Gastrocnemius medialis (tissue), 4 donors: ENCODE measurements around the gene ATXN1. TPM values are rescaled to one million over a fixed set of nuclear protein-coding genes. Genes with fewer than 3 reads are reported as not detected.
A peak's percentile ranks its signal among the peaks of the same experiment; 100 is the strongest.

Experiments used
- ATAC-seq, 2 donors: fragments of 150-250 bp; one replicate each; pipeline ENCODE4 v1.9.1; 2016
- DNase-seq, 2 donors: peaks; one replicate each; pipeline ENCODE4 v3.0.0-alpha.2; 2019
- H3K27ac ChIP-seq, 4 donors: fragments of 200-600 bp; sonication (generic); 1 replicate in 1 of 4; 2 replicates in 3 of 4; pipeline ENCODE4 v1.5.1; 2016 to 2018; ENCODE audit warnings: mild to moderate bottlenecking in 2 of 4, moderate library complexity in 1 of 4
- H3K27me3 ChIP-seq, 3 donors: fragments of 200-600 bp; sonication (generic) in 2 of 3; 1 replicate in 1 of 3; 2 replicates in 2 of 3; pipeline versions ENCODE4 v1.5.1 to v1.6.0; 2016 to 2019; ENCODE audit warnings: mild to moderate bottlenecking in 1 of 3, moderate library complexity in 1 of 3
- H3K36me3 ChIP-seq, 2 donors: fragments of 200-600 bp; sonication (generic) in 1 of 2; one replicate each; pipeline ENCODE4 v1.5.1; 2017 to 2018
- H3K4me1 ChIP-seq, 2 donors: fragments of 200-600 bp; sonication (generic) in 1 of 2; one replicate each; pipeline ENCODE4 v1.5.1; 2016 to 2017; ENCODE audit warnings: mild to moderate bottlenecking in 2 of 2
- H3K4me3 ChIP-seq, 4 donors: fragments of 200-600 bp; sonication (generic) in 3 of 4; 1 replicate in 1 of 4; 2 replicates in 3 of 4; pipeline ENCODE4 v1.5.1; 2016 to 2019; ENCODE audit warnings: mild to moderate bottlenecking in 2 of 4
- H3K9me3 ChIP-seq, 3 donors: fragments of 200-600 bp; sonication (generic) in 2 of 3; 1 replicate in 1 of 3; 2 replicates in 2 of 3; pipeline ENCODE4 v1.5.1; 2016 to 2019
- CTCF ChIP-seq, 5 experiments: fragments of 450-650 bp in 3 of 5; fragments of 200-600 bp in 2 of 5; sonication (generic) in 2 of 5; IDR thresholded peaks in 4 of 5; conservative IDR thresholded peaks in 1 of 5; 1 replicate in 4 of 5; 2 replicates in 1 of 5; pipeline ENCODE4 v1.5.1; 2016 to 2019; ENCODE audit warnings: antibody characterized with exemption in 5 of 5, mild to moderate bottlenecking in 3 of 5, moderate library complexity in 3 of 5
- POLR2A ChIP-seq, 2 donors: fragments of 450-650 bp; IDR thresholded peaks; one replicate each; pipeline ENCODE4 v1.6.1; 2017; ENCODE audit warnings: antibody characterized with exemption in 2 of 2, mild to moderate bottlenecking in 2 of 2, moderate library complexity in 2 of 2
- in situ Hi-C, 4 donors: fragments of 200-750 bp; cut with MboI; loops; one replicate each; pipeline versions ENCODE4 v1.15.0 to v1.8.0; 2017; ENCODE audit warnings: low sequenced_read_pairs in 4 of 4
- intact Hi-C: fragments of 100-400 bp; cut with DNase I; formaldehyde crosslinking; loops from one replicate; pipeline ENCODE4 v1.15.1; 2023; ENCODE audit warnings: low total_unique reads
- total RNA-seq, 4 donors: library from RNA; depleted of rRNA; stranded (reverse); fragments of >200 nt; gene quantifications; one replicate each; pipeline versions ENCODE4 v1.1.0 to v1.2.3, GENCODE V29; 2016

The ATXN1 gene
- total RNA-seq, 4 donors from 2014 or later = 21.8 to 42.9 (median 33.1) TPM

- in situ Hi-C loops = loop anchor here in 1 of 4 donors (10.0 kb wide), 1 partner anchor 77 kb away; no protein-coding TSS in a partner anchor
Measured at GRCh38 chr6:16751251-16751946, 9.9 kb downstream of the ATXN1 start.

GRCh38 chr6:16750566-16750965 lies 10.7 kb downstream of the ATXN1 start:
- in situ Hi-C loops = loop anchor here in 1 of 4 donors (10.0 kb wide), 1 partner anchor 76 kb away; no protein-coding TSS in a partner anchor
- H3K4me1 ChIP-seq = peaks cover 63 to 81% of the 10 kb centered on the region in 2 donors
- H3K4me3 ChIP-seq = no peak overlapping the region
- intact Hi-C loops = no loop called here
- H3K9me3 ChIP-seq = no peaks in the 10 kb centered on the region
- DNase-seq (no peak), ATAC-seq (no peak)
- no peaks in the 10 kb centered on the region for H3K27me3 ChIP-seq
- H3K36me3 ChIP-seq = no peaks in the 10 kb centered on the region
- H3K27ac ChIP-seq = no peak overlapping the region
- TF ChIP-seq CTCF (IDR thresholded peaks at IDR 0.05 in 4 of 5, conservative IDR thresholded peaks at IDR 0.05 in 1 of 5) (no peak), POLR2A (IDR thresholded peaks at IDR 0.05) (no peak)

More at GRCh38 chr6:16751251-16751946, 9.9 kb downstream of the ATXN1 start:
- no peak for TF ChIP-seq CTCF (IDR thresholded peaks at IDR 0.05 in 4 of 5, conservative IDR thresholded peaks at IDR 0.05 in 1 of 5)
- no peak for TF ChIP-seq POLR2A (IDR thresholded peaks at IDR 0.05)
- ATAC-seq = no peak
- peaks cover 65 to 83% of the 10 kb centered on the region in 2 donors for H3K4me1 ChIP-seq
- H3K9me3 ChIP-seq = no peaks in the 10 kb centered on the region
- intact Hi-C loops = no loop called here
- H3K27ac ChIP-seq = peak overlapping the region in 1 of 4 donors; percentile 99
- no peaks in the 10 kb centered on the region for H3K36me3 ChIP-seq
- H3K27me3 ChIP-seq = no peaks in the 10 kb centered on the region
- no peak overlapping the region for H3K4me3 ChIP-seq
- no peak for DNase-seq

- Histone ChIP-seq H3K4me1 (peaks cover 62 to 77% of the 10 kb centered on the region in 2 donors), H3K27me3 (no peaks in the 10 kb centered on the region)
- intact Hi-C loops = no loop called here
Measured at GRCh38 chr6:16749516-16750485, 11.5 kb downstream of the ATXN1 start.

GRCh38 chr6:16748025-16748319 lies 13.3 kb downstream of the ATXN1 start:
- Histone ChIP-seq H3K27ac (peak overlapping the region; percentile 44 to 74 (median 63)), H3K4me1 (peaks cover 44 to 64% of the 10 kb centered on the region in 2 donors), H3K9me3 (no peaks in the 10 kb centered on the region), H3K27me3 (no peaks in the 10 kb centered on the region), H3K4me3 (no peak overlapping the region), H3K36me3 (no peaks in the 10 kb centered on the region)
- ATAC-seq (peak in 1 of 2 donors; percentile 12), DNase-seq (no peak)
- no peak for TF ChIP-seq POLR2A (IDR thresholded peaks at IDR 0.05)
- in situ Hi-C loops = no loop called here
- intact Hi-C loops = no loop called here

More at GRCh38 chr6:16749516-16750485, 11.5 kb downstream of the ATXN1 start:
- no peak for ATAC-seq
- H3K36me3 ChIP-seq = no peaks in the 10 kb centered on the region
- in situ Hi-C loops = loop anchor here in 1 of 4 donors (10.0 kb wide), 1 partner anchor 75 kb away; no protein-coding TSS in a partner anchor
- TF ChIP-seq CTCF (IDR thresholded peaks at IDR 0.05 in 4 of 5, conservative IDR thresholded peaks at IDR 0.05 in 1 of 5) (no peak), POLR2A (IDR thresholded peaks at IDR 0.05) (no peak)
- H3K4me3 ChIP-seq = no peak overlapping the region
- no peaks in the 10 kb centered on the region for H3K9me3 ChIP-seq
- H3K27ac ChIP-seq = no peak overlapping the region
- DNase-seq = no peak
